HG03442 (cell line): ENCODE results near the gene RPTOR.
"Not testable (repeated sequence)": the region's sequence is repeated elsewhere in the genome, so short reads cannot be mapped to it uniquely, and the experiment has no call there.

Experiments used
- ATAC-seq: cut with Tn5 transposase; IDR thresholded peaks from one replicate; pipeline ENCODE4 v1.9.1; 2021; ENCODE audit warnings: mild to moderate bottlenecking, moderate library complexity; ENCODE audit not compliant: unreplicated experiment

Gene RPTOR

GRCh38 chr17:80682372-80682771, 137.7 kb downstream of the RPTOR start:
- no peak for ATAC-seq

GRCh38 chr17:80683625-80684104, 139.0 kb downstream of the RPTOR start:
- no peak for ATAC-seq

- ATAC-seq: no peak
Observed at GRCh38 chr17:80687839-80688238, 143.2 kb downstream of the RPTOR start.

- no peak for ATAC-seq
Observed at GRCh38 chr17:80689129-80689619, 144.5 kb downstream of the RPTOR start.

GRCh38 chr17:80691784-80692183, 147.1 kb downstream of the RPTOR start:
- no peak for ATAC-seq

- no peak for ATAC-seq
Observed at GRCh38 chr17:80692931-80693467, 148.4 kb downstream of the RPTOR start.

- ATAC-seq: no peak
Observed at GRCh38 chr17:80693511-80693910, 148.9 kb downstream of the RPTOR start.

GRCh38 chr17:80694085-80694991, 149.7 kb downstream of the RPTOR start:
- no peak for ATAC-seq

GRCh38 chr17:80694992-80695912, 150.6 kb downstream of the RPTOR start:
- no peak for ATAC-seq

GRCh38 chr17:80695979-80696378, 151.3 kb downstream of the RPTOR start:
- ATAC-seq: no peak

- ATAC-seq: no peak
Observed at GRCh38 chr17:80696456-80696855, 151.8 kb downstream of the RPTOR start.

GRCh38 chr17:80696964-80697363, 152.3 kb downstream of the RPTOR start:
- no peak for ATAC-seq

- no peak for ATAC-seq
Observed at GRCh38 chr17:80698297-80698696, 153.7 kb downstream of the RPTOR start.

GRCh38 chr17:80699205-80699604, 154.6 kb downstream of the RPTOR start:
- ATAC-seq: not testable (repeated sequence)

GRCh38 chr17:80701730-80702129, 157.1 kb downstream of the RPTOR start:
- no peak for ATAC-seq

- ATAC-seq: no peak
Observed at GRCh38 chr17:80702315-80703141, 157.9 kb downstream of the RPTOR start.

- no peak for ATAC-seq
Observed at GRCh38 chr17:80703142-80703478, 158.5 kb downstream of the RPTOR start.

GRCh38 chr17:80704381-80704819, 159.8 kb downstream of the RPTOR start:
- no peak for ATAC-seq

GRCh38 chr17:80704894-80705293, 160.3 kb downstream of the RPTOR start:
- no peak for ATAC-seq

GRCh38 chr17:80705988-80706387, 161.3 kb downstream of the RPTOR start:
- no peak for ATAC-seq
